ENCODE measurements around the gene SYT11.
"Not testable (repeated sequence)": the region's sequence is repeated elsewhere in the genome, so short reads cannot be mapped to it uniquely, and the experiment has no call there.

The SYT11 gene, protein sequence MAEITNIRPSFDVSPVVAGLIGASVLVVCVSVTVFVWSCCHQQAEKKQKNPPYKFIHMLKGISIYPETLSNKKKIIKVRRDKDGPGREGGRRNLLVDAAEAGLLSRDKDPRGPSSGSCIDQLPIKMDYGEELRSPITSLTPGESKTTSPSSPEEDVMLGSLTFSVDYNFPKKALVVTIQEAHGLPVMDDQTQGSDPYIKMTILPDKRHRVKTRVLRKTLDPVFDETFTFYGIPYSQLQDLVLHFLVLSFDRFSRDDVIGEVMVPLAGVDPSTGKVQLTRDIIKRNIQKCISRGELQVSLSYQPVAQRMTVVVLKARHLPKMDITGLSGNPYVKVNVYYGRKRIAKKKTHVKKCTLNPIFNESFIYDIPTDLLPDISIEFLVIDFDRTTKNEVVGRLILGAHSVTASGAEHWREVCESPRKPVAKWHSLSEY

GRCh38 chr1:155859234-155859829 lies at the start of gene SYT11:
SYT11 (plus strand) TSS chr1:155859567; CDS start chr1:155859762, 195 bp downstream.
- DNase-seq = peak; percentile 93

- DNase-seq = no peak
These were observed 46.5 kb upstream of the SYT11 start for GRCh38 chr1:155812878-155813277.

GRCh38 chr1:155813672-155814071 lies 45.7 kb upstream of the SYT11 start:
- no peak for DNase-seq

- DNase-seq = no peak
These were observed 43.0 kb upstream of the SYT11 start for GRCh38 chr1:155816351-155816750.

GRCh38 chr1:155827450-155827849 lies 31.9 kb upstream of the SYT11 start:
- DNase-seq = no peak

DNA sequence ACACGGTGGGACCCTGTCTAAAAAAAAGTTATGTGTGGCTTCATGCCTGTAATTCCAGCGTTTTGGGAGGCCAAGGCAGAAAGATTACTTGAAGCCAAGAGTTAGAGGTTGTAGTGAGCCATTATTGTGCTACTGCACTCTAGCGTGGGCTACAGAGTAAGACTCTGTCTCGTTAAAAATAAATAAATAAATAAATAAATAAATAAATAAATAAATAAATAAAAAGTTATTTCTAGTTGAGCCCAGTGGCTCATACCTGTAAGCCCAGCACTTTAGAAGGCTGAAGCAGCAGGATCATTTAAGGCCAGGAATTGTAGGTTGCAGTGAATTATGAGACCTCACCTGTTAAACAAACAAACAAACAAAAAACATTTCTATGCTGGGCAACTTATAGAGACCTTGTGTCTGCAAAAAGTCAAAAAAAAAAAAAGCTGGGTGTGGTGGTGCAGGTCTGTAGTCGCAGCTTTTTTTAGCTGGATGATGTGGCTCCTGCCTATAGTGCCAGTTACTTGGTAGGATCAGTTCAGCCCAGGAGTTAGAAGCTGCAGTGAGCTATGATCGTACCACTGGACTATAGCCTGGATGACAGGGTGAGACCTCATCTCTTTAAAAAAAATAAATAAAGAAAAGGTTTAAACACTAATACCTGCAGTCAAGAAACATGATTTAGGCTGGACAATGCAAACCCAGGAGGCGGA lies 27.9 kb upstream of the SYT11 start:
- no peak for DNase-seq

GRCh38 chr1:155833665-155834295 lies 25.6 kb upstream of the SYT11 start:
- no peak for DNase-seq

DNA sequence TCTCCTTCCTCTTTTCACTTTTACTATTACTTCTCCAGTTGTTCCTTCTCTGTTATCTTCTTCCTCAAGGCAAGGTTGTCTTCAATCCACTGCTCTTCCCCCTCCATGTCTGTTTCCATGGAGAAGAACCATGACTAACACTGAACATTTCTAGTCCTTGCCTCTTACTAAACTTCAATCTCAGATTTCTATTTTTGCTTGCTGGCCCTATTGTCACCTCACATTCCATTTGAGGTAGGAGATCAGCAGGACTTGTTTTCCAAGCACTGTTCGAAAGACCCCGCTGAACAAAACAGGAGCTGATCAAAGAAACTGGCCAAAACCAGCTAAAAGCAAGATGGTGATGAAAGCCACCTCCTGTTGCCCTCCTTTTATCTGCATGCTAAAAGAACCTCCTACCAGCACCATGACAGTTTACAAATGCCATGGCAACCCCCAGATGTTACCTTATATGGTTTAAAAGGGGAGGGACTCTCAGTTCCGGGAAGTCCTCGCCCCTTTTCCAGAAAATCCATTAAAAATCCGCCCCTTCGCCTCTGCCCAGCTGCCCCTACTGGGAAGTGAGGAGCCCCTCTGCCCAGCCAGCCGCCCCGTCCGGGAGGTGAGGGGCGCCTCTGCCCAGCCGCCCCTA lies 25.0 kb upstream of the SYT11 start:
- DNase-seq = no peak

DNA sequence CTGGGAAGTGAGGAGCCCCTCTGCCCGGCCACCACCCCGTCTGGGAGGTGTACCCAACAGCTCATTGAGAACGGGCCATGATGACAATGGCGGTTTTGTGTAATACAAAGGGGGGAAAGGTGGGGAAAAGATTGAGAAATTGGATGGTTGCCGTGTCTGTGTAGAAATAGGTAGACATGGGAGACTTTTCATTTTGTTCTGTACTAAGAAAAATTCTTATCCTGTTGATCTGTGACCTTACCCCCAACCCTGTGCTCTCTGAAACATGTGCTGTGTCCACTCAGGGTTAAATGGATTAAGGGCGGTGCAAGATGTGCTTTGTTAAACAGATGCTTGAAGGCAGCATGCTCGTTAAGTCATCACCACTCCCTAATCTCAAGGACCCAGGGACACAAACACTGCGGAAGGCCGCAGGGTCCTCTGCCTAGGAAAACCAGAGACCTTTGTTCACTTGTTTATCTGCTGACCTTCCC lies 24.4 kb upstream of the SYT11 start:
- not testable (repeated sequence) for DNase-seq

DNA sequence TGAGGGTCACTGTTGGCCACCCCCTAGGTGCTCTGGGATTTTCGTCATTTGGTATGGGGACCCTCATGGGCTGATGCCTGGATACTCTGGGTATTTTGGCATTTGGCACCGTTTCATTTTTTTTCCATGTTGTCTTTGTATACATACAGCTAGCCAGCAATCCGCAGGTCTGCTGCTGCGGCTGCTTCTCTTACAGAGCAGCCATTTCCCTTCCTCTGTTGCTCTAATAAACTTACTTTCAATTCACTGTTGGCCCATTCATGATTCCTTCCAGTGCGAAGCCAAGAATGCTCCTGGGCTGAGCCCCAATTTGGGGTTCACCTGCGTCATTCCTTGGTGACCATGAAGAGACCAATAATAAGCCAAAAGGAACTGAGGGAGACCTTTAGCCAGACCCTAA lies 23.8 kb upstream of the SYT11 start:
- no peak for DNase-seq

- no peak for DNase-seq
These were observed 19.0 kb upstream of the SYT11 start for GRCh38 chr1:155840386-155840785.

DNA sequence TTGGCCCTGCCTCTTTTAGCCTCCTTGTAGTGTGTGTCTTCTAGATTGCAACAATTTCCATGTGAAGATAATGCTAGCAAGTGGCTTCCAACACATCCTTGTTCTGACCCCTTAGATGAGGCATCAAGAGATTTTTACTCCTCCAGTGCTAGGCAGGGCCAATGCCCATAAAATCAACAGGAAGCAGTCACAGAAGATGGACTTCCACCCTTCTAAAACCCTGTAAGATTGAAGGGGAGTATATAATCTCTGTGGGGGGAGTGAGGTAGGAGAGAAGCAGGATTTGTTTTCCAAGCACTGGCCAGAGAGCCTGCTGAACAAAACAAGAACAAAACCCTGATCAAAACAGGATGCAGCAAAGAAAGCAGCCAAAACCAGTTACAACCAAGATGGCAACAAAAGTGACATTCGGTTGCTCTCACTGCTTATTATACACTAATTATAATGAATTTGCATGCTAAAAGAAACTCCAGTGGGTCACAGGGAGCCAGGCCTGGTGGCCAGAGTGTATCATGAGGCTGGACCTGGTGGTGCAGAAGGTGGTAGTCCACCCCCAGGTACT lies 14.4 kb upstream of the SYT11 start:
- no peak for DNase-seq

GRCh38 chr1:155847823-155848529 lies 11.4 kb upstream of the SYT11 start:
- DNase-seq = no peak

GRCh38 chr1:155850345-155850744 lies 9.0 kb upstream of the SYT11 start:
- DNase-seq = no peak

DNA sequence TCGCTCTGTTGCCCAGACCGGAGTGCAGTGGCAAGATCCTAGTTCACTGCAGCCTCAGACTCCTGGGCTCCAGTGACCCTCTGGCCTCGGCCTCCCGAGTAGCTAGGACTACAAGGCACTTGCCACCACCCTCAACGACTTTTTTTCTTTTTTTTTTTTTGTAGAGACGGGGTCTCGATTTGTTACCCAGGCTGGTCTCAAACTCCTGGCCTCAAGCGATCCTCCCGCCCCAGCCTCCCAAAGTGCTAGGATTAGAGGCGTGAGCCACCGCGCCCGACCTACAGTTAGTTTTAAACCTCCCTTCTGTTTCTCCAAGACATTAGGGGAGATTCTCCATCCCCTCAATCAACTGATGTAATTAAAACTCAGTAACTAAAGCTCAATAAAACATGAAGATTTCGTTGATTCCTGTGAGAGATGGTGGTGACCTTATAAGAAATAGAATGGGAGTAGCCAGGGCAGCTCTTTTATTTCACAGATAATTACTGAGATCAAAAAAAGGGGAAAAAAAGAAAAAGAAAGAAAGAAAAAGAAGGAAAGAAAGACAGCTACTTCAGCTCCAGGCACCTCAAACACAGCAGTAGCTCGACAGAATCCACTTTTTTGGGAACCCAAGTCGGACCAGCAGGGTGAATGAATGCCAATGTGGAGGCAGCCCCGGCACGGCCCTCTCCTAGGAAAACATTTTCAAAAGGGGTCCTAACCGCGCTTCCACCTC lies 3.0 kb upstream of the SYT11 start:
- DNase-seq = no peak

DNA sequence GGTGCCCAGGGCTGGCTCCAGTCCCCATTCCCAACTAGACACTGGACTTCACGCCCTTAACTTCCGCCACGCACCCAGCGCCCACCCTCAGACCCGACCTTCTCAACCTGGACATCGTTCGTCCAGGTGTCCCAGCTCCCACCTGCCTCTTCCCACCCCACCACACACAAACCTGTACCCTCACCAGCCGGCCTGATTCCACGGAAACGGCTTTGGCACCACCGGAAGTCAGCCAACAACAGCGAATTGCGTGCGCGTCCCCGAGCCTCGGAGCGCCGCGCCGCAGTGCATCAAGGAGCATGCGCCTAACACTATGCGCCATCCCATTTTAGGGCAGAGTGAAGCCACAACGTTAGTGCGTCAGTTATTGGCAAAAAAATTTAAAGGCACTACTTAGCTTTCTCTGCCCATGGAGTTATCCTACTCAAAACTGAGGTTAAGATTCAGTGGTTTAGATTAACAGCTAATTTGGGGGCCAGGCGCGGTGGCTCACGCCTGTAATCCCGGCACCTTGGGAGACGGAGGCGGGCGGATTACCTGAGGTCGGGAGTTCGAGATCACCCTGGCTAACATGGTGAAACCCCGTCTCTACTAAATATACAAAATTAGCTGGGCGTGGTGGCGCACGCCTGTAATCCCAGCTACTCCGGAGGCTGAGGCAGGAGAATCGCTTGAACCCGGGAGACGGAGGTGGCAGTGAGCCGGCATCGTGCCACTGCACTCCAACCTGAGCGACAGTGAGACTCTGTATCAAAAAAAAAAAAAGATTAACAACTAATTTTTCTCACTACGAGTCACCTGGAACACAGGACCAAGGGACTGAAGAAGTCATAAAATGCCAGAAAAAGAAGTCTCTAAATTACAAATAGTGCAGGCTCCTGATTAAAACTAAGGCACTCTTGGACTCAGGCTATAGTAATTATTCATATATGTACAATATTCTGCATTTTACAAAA lies 2.1 kb upstream of the SYT11 start, which contains the start of gene GON4L:
TSS of gene GON4L (minus strand) at position 240 of the 956 bp plus-strand sequence. CDS start 3,434 bp downstream, outside the sequence.
- DNase-seq = peak; percentile 86

DNA sequence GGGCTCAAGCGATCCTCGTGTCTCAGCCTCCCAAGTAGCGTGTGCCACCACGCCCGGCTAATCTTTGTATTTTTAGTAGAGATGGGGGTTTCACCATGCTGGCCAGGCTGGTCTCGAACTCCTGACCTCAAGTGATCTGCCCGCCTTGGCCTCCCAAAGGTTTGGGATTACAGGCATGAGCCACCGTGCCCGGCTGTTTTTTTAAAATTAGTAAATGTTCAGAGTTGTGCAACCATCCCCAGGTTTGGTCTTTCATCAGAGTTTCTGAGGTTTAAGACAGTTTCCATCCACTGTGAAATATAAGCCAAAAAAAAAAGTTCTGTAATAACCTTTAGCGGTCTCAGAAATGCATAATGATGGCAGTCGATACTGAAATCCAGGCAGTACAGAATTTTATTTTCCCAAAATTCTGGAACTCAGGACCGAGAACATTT lies 550 bp upstream of the SYT11 start:
- no peak for DNase-seq

GRCh38 chr1:155859881-155860871 lies 809 bp downstream of the SYT11 start:
- DNase-seq = peak; percentile 26
